H9 (cell line): Measurements from ENCODE around the gene YIPF1. TPM values are rescaled to one million over a fixed set of nuclear protein-coding genes. Genes with fewer than 3 reads are reported as not detected.

Source experiments
- DNase-seq: peaks from one replicate; pipeline ENCODE4 v3.0.0-alpha.2; 2017
- H2AFZ ChIP-seq: one replicate; pipeline ENCODE4 v1.6.1; 2013; ENCODE audit warnings: mild to moderate bottlenecking, low read length, control low read depth, moderate library complexity
- H2AK5ac ChIP-seq: 2 replicates; pipeline ENCODE4 v1.6.1; 2013; ENCODE audit warnings: low read length, control low read depth, mixed read lengths; ENCODE audit not compliant: insufficient read length
- H2BK120ac ChIP-seq: one replicate; pipeline ENCODE4 v1.6.1; 2013; ENCODE audit warnings: low read depth, mild to moderate bottlenecking, low read length, control low read depth, inconsistent platforms; ENCODE audit not compliant: poor library complexity, severe bottlenecking
- H2BK12ac ChIP-seq: 2 replicates; pipeline ENCODE4 v1.6.1; 2013; ENCODE audit warnings: low read length, control low read depth, mixed read lengths, low read depth; ENCODE audit not compliant: insufficient read length
- H2BK15ac ChIP-seq: 2 replicates; pipeline ENCODE4 v1.6.1; 2013; ENCODE audit warnings: low read depth, low read length, control low read depth
- H2BK20ac ChIP-seq: one replicate; pipeline ENCODE4 v1.6.1; 2013; ENCODE audit warnings: low read depth, mild to moderate bottlenecking, low read length, control low read depth, inconsistent platforms; ENCODE audit not compliant: poor library complexity, severe bottlenecking
- H2BK5ac ChIP-seq: 2 replicates; pipeline ENCODE4 v1.6.1; 2013; ENCODE audit warnings: low read length, control low read depth, mixed read lengths; ENCODE audit not compliant: insufficient read length
- H3K14ac ChIP-seq: 2 replicates; pipeline ENCODE4 v1.6.1; 2013; ENCODE audit warnings: low read length, control low read depth; ENCODE audit not compliant: insufficient read depth
- H3K18ac ChIP-seq: 2 replicates; pipeline ENCODE4 v1.6.1; 2013; ENCODE audit warnings: low read depth, mild to moderate bottlenecking, mixed read lengths, low read length, control low read depth; ENCODE audit not compliant: insufficient read length
- H3K23ac ChIP-seq: 2 replicates; pipeline ENCODE4 v1.6.1; 2013; ENCODE audit warnings: low read length, control low read depth, mixed read lengths, low read depth; ENCODE audit not compliant: insufficient read length
- H3K23me2 ChIP-seq: 2 replicates; pipeline ENCODE4 v1.6.1; 2013; ENCODE audit warnings: low read depth, mild to moderate bottlenecking, mixed read lengths, low read length, control low read depth; ENCODE audit not compliant: insufficient read length, poor library complexity, severe bottlenecking
- H3K27ac ChIP-seq: 2 replicates; pipeline ENCODE4 v1.5.1; 2013; ENCODE audit warnings: low read length, control low read depth, mixed read lengths, low read depth; ENCODE audit not compliant: insufficient read length
- H3K27me3 ChIP-seq: 2 replicates; pipeline ENCODE4 v1.6.1; 2013; ENCODE audit warnings: low read length, control low read depth, inconsistent platforms; ENCODE audit not compliant: insufficient read depth
- H3K4ac ChIP-seq: 2 replicates; pipeline ENCODE4 v1.6.1; 2013; ENCODE audit warnings: low read depth, mild to moderate bottlenecking, control low read depth, inconsistent platforms, low read length, moderate library complexity
- H3K4me1 ChIP-seq: 2 replicates; pipeline ENCODE4 v1.6.1; 2013; ENCODE audit warnings: low read length, control low read depth, inconsistent platforms; ENCODE audit not compliant: insufficient read depth
- H3K4me2 ChIP-seq: 2 replicates; pipeline ENCODE4 v1.6.1; 2013; ENCODE audit warnings: low read length, control low read depth, mixed read lengths; ENCODE audit not compliant: insufficient read length, insufficient read depth
- H3K56ac ChIP-seq: 2 replicates; pipeline ENCODE4 v1.6.1; 2013; ENCODE audit warnings: low read depth, mild to moderate bottlenecking, mixed read lengths, low read length, control low read depth; ENCODE audit not compliant: insufficient read length
- H3K79me1 ChIP-seq: 2 replicates; pipeline ENCODE4 v1.6.1; 2013; ENCODE audit warnings: low read depth, mild to moderate bottlenecking, moderate library complexity, low read length, control low read depth, inconsistent platforms; ENCODE audit not compliant: insufficient read depth, poor library complexity, severe bottlenecking
- H3K79me2 ChIP-seq: 2 replicates; pipeline ENCODE4 v1.6.1; 2013; ENCODE audit warnings: low read length, control low read depth, inconsistent platforms; ENCODE audit not compliant: insufficient read depth
- H3K9ac ChIP-seq: 2 replicates; pipeline ENCODE4 v1.6.1; 2013; ENCODE audit warnings: low read length, control low read depth, mixed read lengths; ENCODE audit not compliant: insufficient read length; ENCODE audit errors: extremely low read depth
- H3K9me3 ChIP-seq: one replicate; pipeline ENCODE4 v1.6.1; 2013; ENCODE audit warnings: low read depth, low read length, inconsistent platforms; ENCODE audit not compliant: control insufficient read depth
- H3T11ph ChIP-seq: one replicate; pipeline ENCODE4 v1.6.1; 2013; ENCODE audit warnings: mild to moderate bottlenecking, low read length, control low read depth, inconsistent platforms
- H4K20me1 ChIP-seq: one replicate; pipeline ENCODE4 v1.6.1; 2013; ENCODE audit not compliant: control insufficient read depth, insufficient read length, insufficient read depth
- H4K5ac ChIP-seq: 2 replicates; pipeline ENCODE4 v1.6.1; 2013; ENCODE audit warnings: low read depth, mild to moderate bottlenecking, mixed read lengths, low read length, control low read depth; ENCODE audit not compliant: insufficient read length
- H4K8ac ChIP-seq: replicated peaks from 2 replicates; pipeline ENCODE4 v1.6.1; 2013; ENCODE audit warnings: low read length, control low read depth, mixed read lengths, low read depth; ENCODE audit not compliant: insufficient read length
- H4K91ac ChIP-seq: 2 replicates; pipeline ENCODE4 v1.6.1; 2013; ENCODE audit warnings: low read depth, mild to moderate bottlenecking, moderate library complexity, mixed read lengths, low read length, control low read depth; ENCODE audit not compliant: insufficient read length
- H3K27ac Mint-ChIP-seq, 3 experiments: 2 replicates in 2 of 3; 3 replicates in 1 of 3; pipeline ENCODE4 v1.8.0; 2020 to 2021; ENCODE audit warnings: mixed read lengths in 3 of 3, mild to moderate bottlenecking in 1 of 3, moderate library complexity in 1 of 3
- H3K27me3 Mint-ChIP-seq: 2 replicates; pipeline ENCODE4 v1.8.0; 2021; ENCODE audit warnings: low read depth, mild to moderate bottlenecking, moderate library complexity, mixed read lengths
- H3K36me3 Mint-ChIP-seq, 3 experiments: 2 replicates in 2 of 3; 3 replicates in 1 of 3; pipeline ENCODE4 v1.8.0; 2020 to 2021; ENCODE audit warnings: low read depth in 3 of 3, mixed read lengths in 3 of 3; ENCODE audit not compliant: insufficient read depth in 1 of 3
- H3K4me1 Mint-ChIP-seq, 2 experiments: 2 replicates each; pipeline ENCODE4 v1.8.0; 2020; ENCODE audit warnings: mixed read lengths in 2 of 2
- H3K4me3 Mint-ChIP-seq, 2 experiments: 2 replicates in 1 of 2; 3 replicates in 1 of 2; pipeline ENCODE4 v1.8.0; 2020 to 2021; ENCODE audit warnings: mild to moderate bottlenecking in 2 of 2, mixed read lengths in 2 of 2, moderate library complexity in 1 of 2
- H3K9me3 Mint-ChIP-seq, 2 experiments: 2 replicates in 1 of 2; 3 replicates in 1 of 2; pipeline ENCODE4 v1.8.0; 2020; ENCODE audit warnings: mild to moderate bottlenecking in 2 of 2, mixed read lengths in 2 of 2, moderate library complexity in 1 of 2
- WGBS: extraction: QIAGEN DNeasy Blood & Tissue Kit; methylation state at CpG from one replicate; pipeline ENCODE4 v1.1.7; 2013; ENCODE audit warnings: missing lambda C conversion rate, low lambda C conversion rate, mixed read lengths; ENCODE audit not compliant: insufficient read length; ENCODE audit errors: extremely low coverage; 5-methylcytosine and 5-hydroxymethylcytosine counted together
- total RNA-seq: library from RNA; stranded (reverse); gene quantifications from 2 replicates; pipeline ENCODE4 v1.2.1, GENCODE V29; 2021
- TF ChIP-seq, protein P1 (sequence below): fragments of 200-600 bp; sonication (generic); conservative IDR thresholded peaks from 3 replicates; pipeline ENCODE4 v1.8.0; 2021; ENCODE audit warnings: antibody characterized with exemption, mild to moderate bottlenecking

Gene YIPF1
- total RNA-seq, 1 experiment from 2014 or later = 29.1 TPM

DNA sequence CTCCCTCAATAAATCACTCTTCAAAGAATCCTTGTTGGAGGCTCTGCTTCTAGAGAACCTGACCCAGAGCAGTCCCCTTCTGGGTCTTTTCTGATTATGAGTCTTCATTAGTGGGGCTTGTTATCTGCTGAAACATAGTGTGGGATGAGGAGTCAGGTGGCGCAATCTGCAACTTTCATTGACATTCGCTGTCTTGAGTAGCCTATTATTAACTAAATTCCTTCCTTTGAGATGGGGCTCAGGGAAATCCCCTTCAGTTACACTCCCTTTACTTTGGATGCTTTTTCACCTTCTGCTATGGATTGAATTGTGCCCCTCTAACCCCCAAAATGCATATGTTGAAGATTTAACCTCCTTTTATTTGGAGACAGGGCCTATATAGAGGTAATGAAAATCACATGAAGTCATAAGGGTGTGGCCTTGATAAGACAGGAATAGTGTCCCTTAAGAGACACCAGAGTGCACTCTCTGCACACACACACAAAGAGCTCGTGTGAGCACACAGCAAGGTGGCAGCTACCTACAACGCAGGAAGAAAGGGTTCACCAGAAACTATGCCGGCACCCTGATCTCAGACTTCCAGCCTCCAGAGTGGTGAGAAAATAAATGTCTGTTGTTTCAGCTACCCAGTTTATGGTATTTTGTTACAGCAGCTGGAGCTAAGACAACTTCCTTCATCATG is 23.9 kb upstream of the YIPF1 start:
- H2AFZ ChIP-seq = no peak overlapping the region
- H2BK12ac ChIP-seq = no peak overlapping the region
- no CpG with 5 or more reads among the region's 5 CpGs for WGBS
- no peak overlapping the region for H3T11ph ChIP-seq
- no peak overlapping the region for H4K91ac ChIP-seq
- H4K5ac ChIP-seq = no peak overlapping the region
- H3K18ac ChIP-seq = no peak overlapping the region
- H2BK15ac ChIP-seq = no peak overlapping the region
- no peak overlapping the region for H3K4ac ChIP-seq
- H2BK5ac ChIP-seq = no peak overlapping the region
- H3K27ac ChIP-seq = no peak overlapping the region
- H3K9me3 ChIP-seq = no peaks in the 10 kb centered on the region
- H3K4me2 ChIP-seq = peak overlapping the region; percentile 36
- no peak overlapping the region; a peak in 1 of 5 replicates for H3K4me3 Mint-ChIP-seq
- H3K9ac ChIP-seq = no peak overlapping the region
- no peak overlapping the region for H2BK20ac ChIP-seq
- H3K36me3 Mint-ChIP-seq = peaks cover 0 to 9% (median 3%) of the 10 kb centered on the region in 3 experiments; a peak in 2 of 7 replicates
- no peak overlapping the region for H3K14ac ChIP-seq
- H4K8ac ChIP-seq = no peak overlapping the region
- no peak overlapping the region for H3K23ac ChIP-seq
- no peak overlapping the region for H2AK5ac ChIP-seq
- no peaks in the 10 kb centered on the region for H4K20me1 ChIP-seq
- H3K27ac Mint-ChIP-seq = peak overlapping the region; percentile 44 to 89 (median 66); a peak in 6 of 7 replicates
- no peak overlapping the region for H3K56ac ChIP-seq
- peaks cover 14% of the 10 kb centered on the region; the same call in 1 of the 2 replicates for H3K4me1 ChIP-seq
- H3K23me2 ChIP-seq = no peaks in the 10 kb centered on the region
- no peaks in the 10 kb centered on the region for H3K9me3 Mint-ChIP-seq
- H3K27me3 Mint-ChIP-seq = no peaks in the 10 kb centered on the region; the same call in 1 of the 2 replicates
- TF ChIP-seq, protein P1, sequence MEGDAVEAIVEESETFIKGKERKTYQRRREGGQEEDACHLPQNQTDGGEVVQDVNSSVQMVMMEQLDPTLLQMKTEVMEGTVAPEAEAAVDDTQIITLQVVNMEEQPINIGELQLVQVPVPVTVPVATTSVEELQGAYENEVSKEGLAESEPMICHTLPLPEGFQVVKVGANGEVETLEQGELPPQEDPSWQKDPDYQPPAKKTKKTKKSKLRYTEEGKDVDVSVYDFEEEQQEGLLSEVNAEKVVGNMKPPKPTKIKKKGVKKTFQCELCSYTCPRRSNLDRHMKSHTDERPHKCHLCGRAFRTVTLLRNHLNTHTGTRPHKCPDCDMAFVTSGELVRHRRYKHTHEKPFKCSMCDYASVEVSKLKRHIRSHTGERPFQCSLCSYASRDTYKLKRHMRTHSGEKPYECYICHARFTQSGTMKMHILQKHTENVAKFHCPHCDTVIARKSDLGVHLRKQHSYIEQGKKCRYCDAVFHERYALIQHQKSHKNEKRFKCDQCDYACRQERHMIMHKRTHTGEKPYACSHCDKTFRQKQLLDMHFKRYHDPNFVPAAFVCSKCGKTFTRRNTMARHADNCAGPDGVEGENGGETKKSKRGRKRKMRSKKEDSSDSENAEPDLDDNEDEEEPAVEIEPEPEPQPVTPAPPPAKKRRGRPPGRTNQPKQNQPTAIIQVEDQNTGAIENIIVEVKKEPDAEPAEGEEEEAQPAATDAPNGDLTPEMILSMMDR = no peak; the same call in 2 of the 3 replicates
- peaks cover 24 to 29% of the 10 kb centered on the region in 2 experiments for H3K4me1 Mint-ChIP-seq
- H2BK120ac ChIP-seq = no peak overlapping the region
- no peaks in the 10 kb centered on the region for H3K79me2 ChIP-seq
- H3K27me3 ChIP-seq = no peaks in the 10 kb centered on the region
- no peaks in the 10 kb centered on the region for H3K79me1 ChIP-seq
- DNase-seq = no peak
